Liver (tissue), 9 donors: ENCODE results near the gene CD180. TPM values are rescaled to one million over a fixed set of nuclear protein-coding genes. Genes with fewer than 3 reads are reported as not detected.

Experiments
- DNase-seq: peaks from one replicate; pipeline ENCODE4 v3.0.0-alpha.2; 2017; ENCODE audit warnings: low spot score
- H3K27ac ChIP-seq, 2 donors: one replicate each; pipeline ENCODE4 v1.7.0; 2013; ENCODE audit warnings: inconsistent platforms in 2 of 2, low read length in 2 of 2, control low read depth in 1 of 2, low read depth in 1 of 2, mild to moderate bottlenecking in 1 of 2
- H3K27me3 ChIP-seq, 4 donors: one replicate each; pipeline versions ENCODE4 v1.6.1 to v1.7.0; 2013; ENCODE audit warnings: low read length in 3 of 4, inconsistent platforms in 1 of 4, mild to moderate bottlenecking in 1 of 4, moderate library complexity in 1 of 4; ENCODE audit not compliant: control insufficient read depth in 4 of 4, insufficient read depth in 4 of 4
- H3K36me3 ChIP-seq, 4 donors: one replicate each; pipeline versions ENCODE4 v1.6.1 to v1.7.0; 2013; ENCODE audit warnings: low read length in 3 of 4, mild to moderate bottlenecking in 3 of 4, low read depth in 1 of 4, moderate library complexity in 1 of 4; ENCODE audit not compliant: control insufficient read depth in 4 of 4, insufficient read depth in 3 of 4
- H3K4me1 ChIP-seq, 4 donors: one replicate each; pipeline versions ENCODE4 v1.6.1 to v1.7.0; 2013; ENCODE audit warnings: low read length in 3 of 4, mild to moderate bottlenecking in 3 of 4, moderate library complexity in 1 of 4; ENCODE audit not compliant: control insufficient read depth in 4 of 4, insufficient read depth in 4 of 4
- H3K4me3 ChIP-seq, 3 donors: one replicate each; pipeline versions ENCODE4 v1.6.1 to v1.7.0; 2013; ENCODE audit warnings: low read length in 3 of 3, control low read depth in 1 of 3, low read depth in 1 of 3, mild to moderate bottlenecking in 1 of 3
- H3K9ac ChIP-seq, 2 donors: one replicate each; pipeline ENCODE4 v1.7.0; 2013; ENCODE audit warnings: low read length in 2 of 2, mild to moderate bottlenecking in 2 of 2, moderate library complexity in 2 of 2, control low read depth in 1 of 2, low read depth in 1 of 2
- H3K9me3 ChIP-seq, 4 donors: one replicate each; pipeline versions ENCODE4 v1.6.1 to v1.7.0; 2013; ENCODE audit warnings: low read length in 3 of 4; ENCODE audit not compliant: control insufficient read depth in 4 of 4
- EGR1 ChIP-seq, 2 donors: IDR thresholded peaks; 2 replicates each; pipeline ENCODE4 v1.6.1; 2016 to 2018; ENCODE audit warnings: antibody characterized with exemption in 2 of 2, low read depth in 2 of 2
- FOXA1 ChIP-seq: IDR thresholded peaks from 2 replicates; pipeline ENCODE4 v1.6.1; 2016; ENCODE audit warnings: antibody characterized with exemption
- FOXA2 ChIP-seq: IDR thresholded peaks from 2 replicates; pipeline ENCODE4 v1.6.1; 2016; ENCODE audit warnings: antibody characterized with exemption
- GABPA ChIP-seq, 2 donors: IDR thresholded peaks in 1 of 2; conservative IDR thresholded peaks in 1 of 2; 2 replicates each; pipeline ENCODE4 v1.6.1; 2016; ENCODE audit warnings: antibody characterized with exemption in 2 of 2, mild to moderate bottlenecking in 1 of 2, moderate library complexity in 1 of 2
- HNF4A ChIP-seq, 2 donors: conservative IDR thresholded peaks; 2 replicates each; pipeline ENCODE4 v1.6.1; 2016; ENCODE audit warnings: antibody characterized with exemption in 2 of 2, mild to moderate bottlenecking in 2 of 2
- HNF4G ChIP-seq: IDR thresholded peaks from 2 replicates; pipeline ENCODE4 v1.6.1; 2016; ENCODE audit warnings: antibody characterized with exemption
- NR2F2 ChIP-seq: IDR thresholded peaks from 2 replicates; pipeline ENCODE4 v1.6.1; 2016; ENCODE audit warnings: antibody characterized with exemption
- REST ChIP-seq: IDR thresholded peaks from 2 replicates; pipeline ENCODE4 v1.6.1; 2016; ENCODE audit warnings: antibody characterized with exemption, mild to moderate bottlenecking
- RXRA ChIP-seq, 2 donors: IDR thresholded peaks; 2 replicates each; pipeline ENCODE4 v1.6.1; 2017 to 2018; ENCODE audit warnings: antibody characterized with exemption in 2 of 2, mild to moderate bottlenecking in 1 of 2
- TAF1 ChIP-seq: conservative IDR thresholded peaks from 2 replicates; pipeline ENCODE4 v1.6.1; 2016; ENCODE audit warnings: antibody characterized with exemption, mild to moderate bottlenecking
- YY1 ChIP-seq: IDR thresholded peaks from 2 replicates; pipeline ENCODE4 v1.6.1; 2016; ENCODE audit warnings: antibody characterized with exemption, mild to moderate bottlenecking
- WGBS: extraction: QIAGEN DNeasy Blood & Tissue Kit; methylation state at CpG from one replicate; pipeline ENCODE4 v1.1.7; 2013; 5-methylcytosine and 5-hydroxymethylcytosine counted together
- polyA plus RNA-seq, 2 donors: library from polyadenylated mRNA; stranded (reverse) in 1 of 2; unstranded in 1 of 2; fragments of 200-250 nt in 1 of 2; fragments of >200 nt in 1 of 2; fragmentation: Nextera tagmentation in 1 of 2; extraction: Ambion mirVana in 1 of 2; gene quantifications; one replicate each; pipeline versions ENCODE4 v1.2.1 to v1.2.3, GENCODE V29; 2013 to 2015
- total RNA-seq, 2 donors: library from RNA; depleted of rRNA; stranded (reverse); fragments of >200 nt; gene quantifications; one replicate each; pipeline ENCODE4 v1.2.3, GENCODE V29; 2014
- TF ChIP-seq, protein P1 (sequence below): fragments of 150-350 bp; IDR thresholded peaks from 2 replicates; pipeline ENCODE4 v1.5.1; 2017; ENCODE audit warnings: improper control_type of control experiment, low read depth, low read length; ENCODE audit not compliant: missing input control
- TF ChIP-seq, protein P2 (sequence below): IDR thresholded peaks from 2 replicates; pipeline ENCODE4 v1.6.1; 2016; ENCODE audit warnings: antibody characterized with exemption
- TF ChIP-seq, protein P3 (sequence below): IDR thresholded peaks from 2 replicates; pipeline ENCODE4 v1.6.1; 2016; ENCODE audit warnings: antibody characterized with exemption
- TF ChIP-seq, protein P4 (sequence below): IDR thresholded peaks from 2 replicates; pipeline ENCODE4 v1.6.1; 2016; ENCODE audit warnings: antibody characterized with exemption
- donor health status: healthy.
- donor health status: healthy.
- donor health status: healthy.
- donor health status: healthy.
- donor health status: healthy.

CD180 gene
- total and polyA plus RNA-seq, 4 donors: 0.33 to 3.7 (median 0.78) TPM

DNA sequence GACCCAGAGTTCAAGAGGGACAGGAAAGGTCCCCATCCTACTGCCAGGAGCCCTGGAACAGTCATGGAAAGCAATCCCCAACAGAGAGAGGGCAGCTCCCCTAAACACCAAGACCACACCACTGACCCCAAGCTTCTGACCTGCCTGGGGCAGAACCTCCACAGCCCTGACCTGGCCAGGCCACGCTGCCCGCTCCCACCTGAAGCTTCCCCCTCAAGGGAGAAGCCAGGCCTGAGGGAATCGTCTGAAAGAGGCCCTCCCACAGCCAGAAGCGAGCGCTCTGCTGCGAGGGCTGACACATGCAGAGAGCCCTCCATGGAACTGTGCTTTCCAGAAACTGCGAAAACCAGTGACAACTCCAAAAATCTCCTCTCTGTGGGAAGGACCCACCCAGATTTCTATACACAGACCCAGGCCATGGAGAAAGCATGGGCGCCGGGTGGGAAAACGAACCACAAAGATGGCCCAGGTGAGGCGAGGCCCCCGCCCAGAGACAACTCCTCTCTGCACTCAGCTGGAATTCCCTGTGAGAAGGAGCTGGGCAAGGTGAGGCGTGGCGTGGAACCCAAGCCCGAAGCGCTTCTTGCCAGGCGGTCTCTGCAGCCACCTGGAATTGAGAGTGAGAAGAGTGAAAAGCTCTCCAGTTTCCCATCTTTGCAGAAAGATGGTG is 31.6 kb downstream of the CD180 start (continued):
- TF ChIP-seq, protein P1, sequence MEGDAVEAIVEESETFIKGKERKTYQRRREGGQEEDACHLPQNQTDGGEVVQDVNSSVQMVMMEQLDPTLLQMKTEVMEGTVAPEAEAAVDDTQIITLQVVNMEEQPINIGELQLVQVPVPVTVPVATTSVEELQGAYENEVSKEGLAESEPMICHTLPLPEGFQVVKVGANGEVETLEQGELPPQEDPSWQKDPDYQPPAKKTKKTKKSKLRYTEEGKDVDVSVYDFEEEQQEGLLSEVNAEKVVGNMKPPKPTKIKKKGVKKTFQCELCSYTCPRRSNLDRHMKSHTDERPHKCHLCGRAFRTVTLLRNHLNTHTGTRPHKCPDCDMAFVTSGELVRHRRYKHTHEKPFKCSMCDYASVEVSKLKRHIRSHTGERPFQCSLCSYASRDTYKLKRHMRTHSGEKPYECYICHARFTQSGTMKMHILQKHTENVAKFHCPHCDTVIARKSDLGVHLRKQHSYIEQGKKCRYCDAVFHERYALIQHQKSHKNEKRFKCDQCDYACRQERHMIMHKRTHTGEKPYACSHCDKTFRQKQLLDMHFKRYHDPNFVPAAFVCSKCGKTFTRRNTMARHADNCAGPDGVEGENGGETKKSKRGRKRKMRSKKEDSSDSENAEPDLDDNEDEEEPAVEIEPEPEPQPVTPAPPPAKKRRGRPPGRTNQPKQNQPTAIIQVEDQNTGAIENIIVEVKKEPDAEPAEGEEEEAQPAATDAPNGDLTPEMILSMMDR: no peak

DNA sequence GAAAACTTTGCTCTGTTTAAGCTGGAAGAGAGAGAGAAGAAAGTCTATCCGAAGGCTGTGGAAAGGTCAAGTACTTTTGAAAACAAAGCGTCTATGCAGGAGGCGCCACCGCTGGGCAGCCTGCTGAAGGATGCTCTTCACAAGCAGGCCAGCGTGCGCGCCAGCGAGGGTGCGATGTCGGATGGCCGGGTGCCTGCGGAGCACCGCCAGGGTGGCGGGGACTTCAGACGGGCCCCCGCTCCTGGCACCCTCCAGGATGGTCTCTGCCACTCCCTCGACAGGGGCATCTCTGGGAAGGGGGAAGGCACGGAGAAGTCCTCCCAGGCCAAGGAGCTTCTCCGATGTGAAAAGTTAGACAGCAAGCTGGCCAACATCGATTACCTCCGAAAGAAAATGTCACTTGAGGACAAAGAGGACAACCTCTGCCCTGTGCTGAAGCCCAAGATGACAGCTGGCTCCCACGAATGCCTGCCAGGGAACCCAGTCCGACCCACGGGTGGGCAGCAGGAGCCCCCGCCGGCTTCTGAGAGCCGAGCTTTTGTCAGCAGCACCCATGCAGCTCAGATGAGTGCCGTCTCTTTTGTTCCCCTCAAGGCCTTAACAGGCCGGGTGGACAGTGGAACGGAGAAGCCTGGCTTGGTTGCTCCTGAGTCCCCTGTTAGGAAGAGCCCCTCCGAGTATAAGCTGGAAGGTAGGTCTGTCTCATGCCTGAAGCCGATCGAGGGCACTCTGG is 32.6 kb downstream of the CD180 start:
- no peak for DNase-seq

GRCh38 chr5:67163231-67163756 is 33.3 kb downstream of the CD180 start:
- Histone ChIP-seq H3K9me3 (no peaks in the 10 kb centered on the region), H3K27ac (no peak overlapping the region), H3K27me3 (no peaks in the 10 kb centered on the region), H3K9ac (no peak overlapping the region), H3K4me1 (no peaks in the 10 kb centered on the region), H3K4me3 (no peak overlapping the region), H3K36me3 (peaks cover 8 to 45% (median 34%) of the 10 kb centered on the region in 4 donors)
- DNase-seq: no peak
- TF ChIP-seq YY1 (no peak), GABPA (IDR thresholded peaks at IDR 0.05 in 1 of 2, conservative IDR thresholded peaks at IDR 0.05 in 1 of 2) (no peak)
- 98% methylated on average over 44 of the region's 44 CpGs for WGBS

More for the DNA sequence above, 32.6 kb downstream of the CD180 start:
- Histone ChIP-seq H3K9ac (no peak overlapping the region), H3K4me3 (no peak overlapping the region), H3K9me3 (no peaks in the 10 kb centered on the region), H3K27ac (no peak overlapping the region), H3K36me3 (peaks cover 8 to 45% (median 34%) of the 10 kb centered on the region in 4 donors), H3K27me3 (no peaks in the 10 kb centered on the region), H3K4me1 (no peaks in the 10 kb centered on the region)
- 91% methylated on average over 33 of the region's 33 CpGs for WGBS
- TF ChIP-seq YY1: no peak

GRCh38 chr5:67161767-67162166 is 34.8 kb downstream of the CD180 start:
- H3K36me3 ChIP-seq: peaks cover 8 to 45% (median 34%) of the 10 kb centered on the region in 4 donors
- TF ChIP-seq REST (no peak), RXRA (IDR thresholded peaks at IDR 0.05) (no peak), FOXA2 (no peak), HNF4A (conservative IDR thresholded peaks at IDR 0.05) (no peak), TAF1 (no peak), FOXA1 (no peak), YY1 (no peak), GABPA (IDR thresholded peaks at IDR 0.05 in 1 of 2, conservative IDR thresholded peaks at IDR 0.05 in 1 of 2) (no peak), NR2F2 (no peak), EGR1 (IDR thresholded peaks at IDR 0.05; ENCODE audit: low read depth in 2 of 2) (no peak), HNF4G (no peak)
- TF ChIP-seq, protein P2, sequence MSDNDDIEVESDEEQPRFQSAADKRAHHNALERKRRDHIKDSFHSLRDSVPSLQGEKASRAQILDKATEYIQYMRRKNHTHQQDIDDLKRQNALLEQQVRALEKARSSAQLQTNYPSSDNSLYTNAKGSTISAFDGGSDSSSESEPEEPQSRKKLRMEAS: no peak
- TF ChIP-seq, protein P3, sequence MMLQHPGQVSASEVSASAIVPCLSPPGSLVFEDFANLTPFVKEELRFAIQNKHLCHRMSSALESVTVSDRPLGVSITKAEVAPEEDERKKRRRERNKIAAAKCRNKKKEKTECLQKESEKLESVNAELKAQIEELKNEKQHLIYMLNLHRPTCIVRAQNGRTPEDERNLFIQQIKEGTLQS: no peak
- TF ChIP-seq, protein P4, sequence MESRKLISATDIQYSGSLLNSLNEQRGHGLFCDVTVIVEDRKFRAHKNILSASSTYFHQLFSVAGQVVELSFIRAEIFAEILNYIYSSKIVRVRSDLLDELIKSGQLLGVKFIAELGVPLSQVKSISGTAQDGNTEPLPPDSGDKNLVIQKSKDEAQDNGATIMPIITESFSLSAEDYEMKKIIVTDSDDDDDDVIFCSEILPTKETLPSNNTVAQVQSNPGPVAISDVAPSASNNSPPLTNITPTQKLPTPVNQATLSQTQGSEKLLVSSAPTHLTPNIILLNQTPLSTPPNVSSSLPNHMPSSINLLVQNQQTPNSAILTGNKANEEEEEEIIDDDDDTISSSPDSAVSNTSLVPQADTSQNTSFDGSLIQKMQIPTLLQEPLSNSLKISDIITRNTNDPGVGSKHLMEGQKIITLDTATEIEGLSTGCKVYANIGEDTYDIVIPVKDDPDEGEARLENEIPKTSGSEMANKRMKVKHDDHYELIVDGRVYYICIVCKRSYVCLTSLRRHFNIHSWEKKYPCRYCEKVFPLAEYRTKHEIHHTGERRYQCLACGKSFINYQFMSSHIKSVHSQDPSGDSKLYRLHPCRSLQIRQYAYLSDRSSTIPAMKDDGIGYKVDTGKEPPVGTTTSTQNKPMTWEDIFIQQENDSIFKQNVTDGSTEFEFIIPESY: no peak

More at GRCh38 chr5:67161767-67162166, 34.8 kb downstream of the CD180 start:
- no peaks in the 10 kb centered on the region for H3K4me1 ChIP-seq
- 97% methylated on average over 5 of the region's 5 CpGs for WGBS
- no peaks in the 10 kb centered on the region for H3K27me3 ChIP-seq
- no peak for DNase-seq
- H3K27ac ChIP-seq: no peak overlapping the region
- no peaks in the 10 kb centered on the region for H3K9me3 ChIP-seq
- H3K4me3 ChIP-seq: no peak overlapping the region
- no peak overlapping the region for H3K9ac ChIP-seq
